Nephron (organoid): ENCODE results near the gene ASB1.
A peak's percentile ranks its signal among the peaks of the same experiment; 100 is the strongest.

ENCODE experiments used
- H3K27ac Mint-ChIP-seq, 3 experiments: 2 replicates each; pipeline ENCODE4 v1.8.0; 2020; ENCODE audit warnings: mixed read lengths in 3 of 3, mild to moderate bottlenecking in 2 of 3, moderate library complexity in 1 of 3
- H3K27me3 Mint-ChIP-seq: 2 replicates; pipeline ENCODE4 v1.8.0; 2021; ENCODE audit warnings: low read depth, mild to moderate bottlenecking, moderate library complexity, mixed read lengths
- H3K36me3 Mint-ChIP-seq: 2 replicates; pipeline ENCODE4 v1.8.0; 2020; ENCODE audit warnings: low read depth, mixed read lengths
- H3K4me1 Mint-ChIP-seq: 2 replicates; pipeline ENCODE4 v1.8.0; 2020; ENCODE audit warnings: mixed read lengths
- H3K4me3 Mint-ChIP-seq, 3 experiments: 2 replicates each; pipeline ENCODE4 v1.8.0; 2020; ENCODE audit warnings: mild to moderate bottlenecking in 3 of 3, mixed read lengths in 3 of 3, moderate library complexity in 2 of 3
- H3K9me3 Mint-ChIP-seq: 2 replicates; pipeline ENCODE4 v1.8.0; 2020; ENCODE audit warnings: mixed read lengths
- CTCF ChIP-seq, 3 experiments: fragments of 200-600 bp; sonication (generic); IDR thresholded peaks; one replicate each; pipeline ENCODE4 v1.5.0; 2021; ENCODE audit warnings: antibody characterized with exemption in 3 of 3; ENCODE audit not compliant: unreplicated experiment in 3 of 3

The ASB1 gene

GRCh38 chr2:238427435-238428162 is 872 bp downstream of the ASB1 start:
- Mint-ChIP-seq H3K27ac (peak overlapping the region; percentile 83 to 100 (median 99)), H3K9me3 (peaks cover 15% of the 10 kb centered on the region), H3K4me1 (peaks cover 42% of the 10 kb centered on the region), H3K36me3 (peaks cover 43% of the 10 kb centered on the region), H3K4me3 (peak overlapping the region; percentile 91 to 97 (median 93)), H3K27me3 (no peaks in the 10 kb centered on the region)
- no peak for TF ChIP-seq CTCF (IDR thresholded peaks at IDR 0.05; ENCODE audit: unreplicated experiment in 3 of 3)

GRCh38 chr2:238428866-238429265 is 2.1 kb downstream of the ASB1 start:
- H3K4me3 Mint-ChIP-seq, result peak overlapping the region; percentile 91 to 97 (median 93)
- no peak overlapping the region for H3K27ac Mint-ChIP-seq
- H3K9me3 Mint-ChIP-seq, result peaks cover 15% of the 10 kb centered on the region
- peaks cover 53% of the 10 kb centered on the region for H3K36me3 Mint-ChIP-seq
- H3K27me3 Mint-ChIP-seq, result no peaks in the 10 kb centered on the region
- H3K4me1 Mint-ChIP-seq, result peaks cover 42% of the 10 kb centered on the region
- no peak for TF ChIP-seq CTCF (IDR thresholded peaks at IDR 0.05; ENCODE audit: unreplicated experiment in 3 of 3)

- H3K27me3 Mint-ChIP-seq, result no peaks in the 10 kb centered on the region
- TF ChIP-seq CTCF (IDR thresholded peaks at IDR 0.05; ENCODE audit: unreplicated experiment in 3 of 3), result no peak
- H3K4me3 Mint-ChIP-seq, result peak overlapping the region in 2 of 3 experiments; percentile 32 to 78
- H3K4me1 Mint-ChIP-seq, result peaks cover 30% of the 10 kb centered on the region
- H3K36me3 Mint-ChIP-seq, result peaks cover 67% of the 10 kb centered on the region
- H3K9me3 Mint-ChIP-seq, result peaks cover 15% of the 10 kb centered on the region
- no peak overlapping the region for H3K27ac Mint-ChIP-seq
Observed at GRCh38 chr2:238430781-238431180, 4.1 kb downstream of the ASB1 start.

GRCh38 chr2:238431456-238431855 is 4.7 kb downstream of the ASB1 start:
- no peak for TF ChIP-seq CTCF (IDR thresholded peaks at IDR 0.05; ENCODE audit: unreplicated experiment in 3 of 3)
- peaks cover 25% of the 10 kb centered on the region for H3K4me1 Mint-ChIP-seq
- H3K4me3 Mint-ChIP-seq, result peak overlapping the region; percentile 32 to 67 (median 67)
- peak overlapping the region in 2 of 3 experiments; percentile 30 to 67 for H3K27ac Mint-ChIP-seq
- H3K27me3 Mint-ChIP-seq, result no peaks in the 10 kb centered on the region
- H3K9me3 Mint-ChIP-seq, result peaks cover 15% of the 10 kb centered on the region
- H3K36me3 Mint-ChIP-seq, result peaks cover 72% of the 10 kb centered on the region

- H3K27me3 Mint-ChIP-seq, result no peaks in the 10 kb centered on the region
- H3K36me3 Mint-ChIP-seq, result peaks cover 80% of the 10 kb centered on the region
- H3K4me3 Mint-ChIP-seq, result no peak overlapping the region
- H3K9me3 Mint-ChIP-seq, result peaks cover 13% of the 10 kb centered on the region
- peaks cover 15% of the 10 kb centered on the region for H3K4me1 Mint-ChIP-seq
- H3K27ac Mint-ChIP-seq, result no peak overlapping the region
- no peak for TF ChIP-seq CTCF (IDR thresholded peaks at IDR 0.05; ENCODE audit: unreplicated experiment in 3 of 3)
Observed at GRCh38 chr2:238433300-238433915, 6.7 kb downstream of the ASB1 start.
